ENCODE measurements around the gene PRUNE2.

Gene PRUNE2

DNA sequence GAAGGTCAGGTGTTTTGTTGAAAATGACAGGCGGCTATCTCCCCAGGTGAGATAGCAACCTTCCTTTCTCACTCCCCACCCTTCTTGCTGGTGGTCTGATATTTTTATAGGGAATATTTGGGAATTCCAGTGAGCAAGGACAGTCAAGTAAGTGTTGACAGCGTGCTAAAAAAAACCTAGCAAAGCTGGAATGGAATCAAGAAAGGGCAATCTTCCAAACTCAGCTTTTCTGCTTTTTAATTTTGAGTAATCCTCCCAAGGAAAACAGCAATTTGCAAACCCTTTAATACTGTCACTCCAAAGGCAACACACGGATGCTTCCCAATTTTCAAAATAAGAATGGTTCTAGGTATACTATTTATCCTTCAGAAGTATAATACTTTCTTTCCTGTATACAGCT, 285.3 kb downstream of the PRUNE2 start:
- no peak overlapping the region for H3K27ac Mint-ChIP-seq
- ATAC-seq (ENCODE audit: low read depth) (no peak), DNase-seq (ENCODE audit: low spot score in 2 of 2) (no peak)
- no peaks in the 10 kb centered on the region for H3K36me3 Mint-ChIP-seq
- peaks cover 8% of the 10 kb centered on the region for H3K27me3 Mint-ChIP-seq
- H3K4me3 Mint-ChIP-seq = no peak overlapping the region
- H3K9me3 Mint-ChIP-seq = no peaks in the 10 kb centered on the region
- peaks cover 3% of the 10 kb centered on the region for H3K4me1 Mint-ChIP-seq

GRCh38 chr9:76619640-76620039, 286.3 kb downstream of the PRUNE2 start:
- DNase-seq (ENCODE audit: low spot score in 2 of 2) (no peak), ATAC-seq (ENCODE audit: low read depth) (no peak)
- peaks cover 6% of the 10 kb centered on the region for H3K4me1 Mint-ChIP-seq
- no peaks in the 10 kb centered on the region for H3K9me3 Mint-ChIP-seq
- H3K4me3 Mint-ChIP-seq = no peak overlapping the region
- H3K36me3 Mint-ChIP-seq = no peaks in the 10 kb centered on the region
- H3K27ac Mint-ChIP-seq = no peak overlapping the region
- H3K27me3 Mint-ChIP-seq = peaks cover 10% of the 10 kb centered on the region

- no peak overlapping the region for H3K27ac Mint-ChIP-seq
- H3K4me1 Mint-ChIP-seq = peaks cover 6% of the 10 kb centered on the region
- H3K4me3 Mint-ChIP-seq = no peak overlapping the region
- ATAC-seq (ENCODE audit: low read depth) = no peak
- no peaks in the 10 kb centered on the region for H3K36me3 Mint-ChIP-seq
- no peak for DNase-seq (ENCODE audit: low spot score in 2 of 2)
- H3K9me3 Mint-ChIP-seq = no peaks in the 10 kb centered on the region
- peaks cover 10% of the 10 kb centered on the region for H3K27me3 Mint-ChIP-seq
Measured at GRCh38 chr9:76619197-76619596, 286.7 kb downstream of the PRUNE2 start.

DNA sequence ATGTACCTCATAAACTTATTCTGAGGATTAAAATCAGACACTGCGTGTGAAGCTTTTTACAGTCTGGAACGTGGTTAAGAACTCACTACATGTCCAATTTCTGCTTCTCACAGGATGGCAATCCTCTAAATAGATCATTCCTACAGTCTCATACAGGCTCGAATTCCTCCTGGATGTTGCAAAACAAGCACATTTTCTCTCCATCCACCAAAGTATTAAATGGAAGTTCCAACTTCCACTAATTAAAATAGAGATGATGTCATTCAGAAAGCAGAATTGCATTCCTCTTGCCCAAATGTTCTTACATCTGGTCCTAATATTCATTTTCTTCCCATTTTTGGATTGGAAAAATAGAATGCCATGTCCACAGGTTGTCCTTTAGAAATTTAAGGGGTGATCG, 287.2 kb downstream of the PRUNE2 start:
- no peak for ATAC-seq (ENCODE audit: low read depth)
- DNase-seq (ENCODE audit: low spot score in 2 of 2) = no peak
- Mint-ChIP-seq H3K27ac (no peak overlapping the region), H3K4me1 (peaks cover 6% of the 10 kb centered on the region), H3K36me3 (no peaks in the 10 kb centered on the region), H3K4me3 (no peak overlapping the region), H3K9me3 (no peaks in the 10 kb centered on the region), H3K27me3 (peaks cover 9% of the 10 kb centered on the region)

DNA sequence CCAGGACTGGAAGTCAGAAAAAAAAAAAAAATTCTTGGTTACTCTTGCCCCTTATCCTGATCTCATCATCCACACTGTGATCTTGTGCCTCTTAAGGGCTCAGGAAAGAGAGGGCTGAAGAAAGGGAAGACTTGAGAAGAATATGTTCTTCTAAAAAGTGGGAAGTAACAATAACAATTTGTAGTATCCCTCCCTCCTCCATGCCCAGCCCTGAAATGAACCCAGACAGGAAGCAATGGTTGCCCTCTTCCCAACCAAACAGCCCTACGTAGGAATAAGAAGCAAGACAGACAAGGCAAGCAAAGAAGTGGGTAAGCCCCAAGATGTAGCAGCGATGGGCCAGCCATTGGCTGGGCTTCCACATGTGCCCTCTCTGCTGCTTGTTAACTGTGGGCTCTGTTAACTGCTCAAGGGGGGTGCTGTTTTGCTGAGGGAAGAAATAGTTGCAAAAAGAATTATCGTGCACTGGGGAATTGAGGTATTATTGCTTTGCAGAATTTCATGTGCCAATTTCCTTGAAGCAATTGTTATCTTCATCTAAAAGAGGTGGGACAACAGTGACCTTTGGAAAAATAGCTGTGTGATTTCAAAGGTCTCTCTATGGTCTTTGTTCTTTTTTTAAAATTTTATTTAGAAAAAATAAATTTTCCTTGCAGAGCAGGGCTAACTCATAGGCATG, 288.3 kb downstream of the PRUNE2 start:
- H3K4me3 Mint-ChIP-seq = no peak overlapping the region
- no peak overlapping the region for H3K27ac Mint-ChIP-seq
- H3K36me3 Mint-ChIP-seq = no peaks in the 10 kb centered on the region
- DNase-seq (ENCODE audit: low spot score in 2 of 2) (no peak), ATAC-seq (ENCODE audit: low read depth) (no peak)
- peaks cover 9% of the 10 kb centered on the region for H3K27me3 Mint-ChIP-seq
- H3K4me1 Mint-ChIP-seq = peaks cover 6% of the 10 kb centered on the region
- no peaks in the 10 kb centered on the region for H3K9me3 Mint-ChIP-seq

GRCh38 chr9:76616780-76617179, 289.1 kb downstream of the PRUNE2 start:
- Mint-ChIP-seq H3K4me3 (no peak overlapping the region), H3K4me1 (peaks cover 6% of the 10 kb centered on the region), H3K9me3 (no peaks in the 10 kb centered on the region), H3K27me3 (peaks cover 13% of the 10 kb centered on the region), H3K27ac (no peak overlapping the region), H3K36me3 (no peaks in the 10 kb centered on the region)
- DNase-seq (ENCODE audit: low spot score in 2 of 2) (no peak), ATAC-seq (ENCODE audit: low read depth) (no peak)

DNA sequence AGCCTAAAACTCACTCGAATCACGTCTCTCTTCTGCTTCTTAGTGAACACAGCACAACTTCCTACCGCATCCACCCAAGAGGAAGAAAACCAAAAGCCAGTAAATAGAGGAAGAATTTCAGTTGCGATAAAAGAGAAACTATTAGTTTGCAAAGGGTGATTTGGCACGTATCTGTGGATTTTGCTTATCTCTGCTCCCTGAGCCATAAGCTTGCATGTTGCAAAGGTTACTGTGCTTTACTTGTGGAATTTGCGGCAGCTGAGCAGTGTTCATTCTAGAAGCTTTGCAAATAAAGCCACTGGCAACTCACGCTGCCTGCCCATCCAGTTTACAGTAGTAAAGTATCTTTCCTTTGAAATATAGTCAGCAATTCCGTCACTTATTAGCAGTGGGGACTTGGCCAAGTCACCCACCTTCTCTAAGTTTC, 290.7 kb downstream of the PRUNE2 start:
- Mint-ChIP-seq H3K36me3 (no peaks in the 10 kb centered on the region), H3K27ac (no peak overlapping the region), H3K4me3 (no peak overlapping the region), H3K27me3 (peaks cover 19% of the 10 kb centered on the region), H3K4me1 (peaks cover 3% of the 10 kb centered on the region), H3K9me3 (no peaks in the 10 kb centered on the region)
- ATAC-seq (ENCODE audit: low read depth) (no peak), DNase-seq (ENCODE audit: low spot score in 2 of 2) (no peak)

DNA sequence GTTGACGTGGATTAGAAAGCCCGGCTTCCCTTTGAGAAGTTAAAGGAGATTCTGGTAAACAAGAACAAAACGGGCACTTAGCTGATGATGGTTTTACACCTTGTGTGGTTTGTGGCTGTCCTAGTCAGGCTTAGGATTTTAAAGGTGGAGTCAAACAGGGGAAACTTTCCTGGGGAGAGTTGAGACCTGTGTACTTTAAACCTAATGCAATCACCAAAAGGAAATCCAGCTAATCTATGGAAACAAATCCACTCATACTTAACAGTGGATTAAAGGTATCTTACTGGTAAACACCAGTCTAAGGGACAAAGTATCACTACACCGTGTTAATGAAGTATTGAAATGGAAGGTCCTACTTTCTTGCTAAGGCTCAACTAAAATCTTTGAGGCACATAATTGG, 291.9 kb downstream of the PRUNE2 start:
- no peak overlapping the region for H3K4me3 Mint-ChIP-seq
- H3K9me3 Mint-ChIP-seq = no peaks in the 10 kb centered on the region
- no peak for ATAC-seq (ENCODE audit: low read depth)
- peaks cover 22% of the 10 kb centered on the region for H3K27me3 Mint-ChIP-seq
- DNase-seq (ENCODE audit: low spot score in 2 of 2) = no peak
- no peak overlapping the region for H3K27ac Mint-ChIP-seq
- peaks cover 3% of the 10 kb centered on the region for H3K4me1 Mint-ChIP-seq
- H3K36me3 Mint-ChIP-seq = no peaks in the 10 kb centered on the region

- no peak overlapping the region for H3K27ac Mint-ChIP-seq
- no peak for ATAC-seq (ENCODE audit: low read depth)
- H3K4me3 Mint-ChIP-seq = no peak overlapping the region
- H3K36me3 Mint-ChIP-seq = no peaks in the 10 kb centered on the region
- no peak for DNase-seq (ENCODE audit: low spot score in 2 of 2)
- H3K4me1 Mint-ChIP-seq = peaks cover 3% of the 10 kb centered on the region
- peaks cover 18% of the 10 kb centered on the region for H3K27me3 Mint-ChIP-seq
- H3K9me3 Mint-ChIP-seq = no peaks in the 10 kb centered on the region
Measured at GRCh38 chr9:76613150-76613781, 292.6 kb downstream of the PRUNE2 start.

GRCh38 chr9:76610011-76610352, 295.9 kb downstream of the PRUNE2 start:
- DNase-seq (ENCODE audit: low spot score in 2 of 2) (no peak), ATAC-seq (ENCODE audit: low read depth) (no peak)
- Mint-ChIP-seq H3K4me1 (peaks cover 6% of the 10 kb centered on the region), H3K9me3 (no peaks in the 10 kb centered on the region), H3K27me3 (peaks cover 15% of the 10 kb centered on the region), H3K27ac (no peak overlapping the region), H3K36me3 (no peaks in the 10 kb centered on the region), H3K4me3 (no peak overlapping the region)

GRCh38 chr9:76609285-76610010, 296.5 kb downstream of the PRUNE2 start:
- Mint-ChIP-seq H3K27me3 (peaks cover 15% of the 10 kb centered on the region), H3K36me3 (no peaks in the 10 kb centered on the region), H3K4me1 (peaks cover 5% of the 10 kb centered on the region), H3K9me3 (no peaks in the 10 kb centered on the region), H3K27ac (no peak overlapping the region), H3K4me3 (no peak overlapping the region)
- ATAC-seq (ENCODE audit: low read depth) (no peak), DNase-seq (ENCODE audit: low spot score in 2 of 2) (no peak)

- Mint-ChIP-seq H3K36me3 (no peaks in the 10 kb centered on the region), H3K27ac (no peak overlapping the region), H3K4me3 (no peak overlapping the region), H3K4me1 (peaks cover 5% of the 10 kb centered on the region), H3K9me3 (no peaks in the 10 kb centered on the region), H3K27me3 (peaks cover 15% of the 10 kb centered on the region)
- ATAC-seq (ENCODE audit: low read depth) = no peak
- DNase-seq (ENCODE audit: low spot score in 2 of 2) = no peak
Measured at GRCh38 chr9:76608575-76609273, 297.2 kb downstream of the PRUNE2 start.

DNA sequence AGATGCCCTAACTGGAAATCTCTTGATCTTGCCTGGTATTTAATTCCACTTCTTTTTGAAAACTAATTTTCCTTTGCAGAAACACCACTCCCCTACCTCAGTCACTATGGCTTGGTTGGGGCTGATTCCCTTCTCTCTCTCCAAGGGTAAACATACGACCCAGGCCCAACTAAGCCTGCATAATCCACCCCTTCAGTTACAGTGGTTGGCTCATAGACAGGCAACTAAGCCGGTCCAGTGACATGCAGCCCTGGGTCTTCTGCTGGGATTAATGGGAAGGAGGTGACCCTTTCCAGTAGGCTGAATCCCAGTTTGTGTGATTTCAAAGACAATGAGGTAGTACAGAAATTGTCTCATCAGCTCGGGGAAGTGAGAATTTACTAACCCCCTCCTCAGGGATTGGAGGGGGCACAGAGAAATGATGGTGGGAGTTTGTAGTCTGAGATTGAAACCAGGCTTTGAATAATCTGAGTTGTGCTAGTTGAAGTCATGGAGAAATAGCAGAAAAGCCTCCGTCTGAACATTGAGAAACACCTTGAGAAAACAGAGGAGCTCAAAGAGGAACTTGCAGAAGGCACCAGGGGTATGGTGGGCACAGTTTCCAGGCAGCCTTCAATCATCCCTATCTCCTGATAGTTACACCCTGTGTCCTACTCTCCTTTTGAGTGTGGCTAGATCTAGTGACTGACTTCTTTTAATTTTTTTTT, 298.0 kb downstream of the PRUNE2 start:
- H3K4me1 Mint-ChIP-seq = peaks cover 5% of the 10 kb centered on the region
- DNase-seq (ENCODE audit: low spot score in 2 of 2) (no peak), ATAC-seq (ENCODE audit: low read depth) (no peak)
- no peak overlapping the region for H3K4me3 Mint-ChIP-seq
- no peaks in the 10 kb centered on the region for H3K9me3 Mint-ChIP-seq
- H3K36me3 Mint-ChIP-seq = no peaks in the 10 kb centered on the region
- peaks cover 15% of the 10 kb centered on the region for H3K27me3 Mint-ChIP-seq
- no peak overlapping the region for H3K27ac Mint-ChIP-seq

Measured in memory B cell (primary cell).